Memory B cell (primary cell): Measurements from ENCODE around the gene KIAA0586.
"Not testable (repeated sequence)": the region's sequence is repeated elsewhere in the genome, so short reads cannot be mapped to it uniquely, and the experiment has no call there.

Experiments
- ATAC-seq: fragments of 150-1000 bp; cut with Tn5 transposase; 2 replicates; pipeline ENCODE4 v1.10.0; 2021; ENCODE audit warnings: low read depth, mild to moderate bottlenecking, moderate library complexity
- DNase-seq, 2 donors: peaks; one replicate each; pipeline ENCODE4 v3.0.0; 2022; ENCODE audit warnings: low spot score in 2 of 2
- H3K27ac Mint-ChIP-seq: one replicate; pipeline ENCODE4 v1.8.0; 2022; ENCODE audit warnings: mild to moderate bottlenecking, moderate library complexity, mixed read lengths
- H3K27me3 Mint-ChIP-seq: one replicate; pipeline ENCODE4 v1.8.0; 2022; ENCODE audit warnings: mixed read lengths
- H3K36me3 Mint-ChIP-seq: one replicate; pipeline ENCODE4 v1.8.0; 2022; ENCODE audit warnings: mild to moderate bottlenecking, mixed read lengths
- H3K4me1 Mint-ChIP-seq: one replicate; pipeline ENCODE4 v1.8.0; 2022; ENCODE audit warnings: mixed read lengths
- H3K4me3 Mint-ChIP-seq: one replicate; pipeline ENCODE4 v1.8.0; 2022; ENCODE audit warnings: mild to moderate bottlenecking, moderate library complexity, mixed read lengths
- H3K9me3 Mint-ChIP-seq: one replicate; pipeline ENCODE4 v1.8.0; 2022; ENCODE audit warnings: mixed read lengths

Gene KIAA0586

DNA sequence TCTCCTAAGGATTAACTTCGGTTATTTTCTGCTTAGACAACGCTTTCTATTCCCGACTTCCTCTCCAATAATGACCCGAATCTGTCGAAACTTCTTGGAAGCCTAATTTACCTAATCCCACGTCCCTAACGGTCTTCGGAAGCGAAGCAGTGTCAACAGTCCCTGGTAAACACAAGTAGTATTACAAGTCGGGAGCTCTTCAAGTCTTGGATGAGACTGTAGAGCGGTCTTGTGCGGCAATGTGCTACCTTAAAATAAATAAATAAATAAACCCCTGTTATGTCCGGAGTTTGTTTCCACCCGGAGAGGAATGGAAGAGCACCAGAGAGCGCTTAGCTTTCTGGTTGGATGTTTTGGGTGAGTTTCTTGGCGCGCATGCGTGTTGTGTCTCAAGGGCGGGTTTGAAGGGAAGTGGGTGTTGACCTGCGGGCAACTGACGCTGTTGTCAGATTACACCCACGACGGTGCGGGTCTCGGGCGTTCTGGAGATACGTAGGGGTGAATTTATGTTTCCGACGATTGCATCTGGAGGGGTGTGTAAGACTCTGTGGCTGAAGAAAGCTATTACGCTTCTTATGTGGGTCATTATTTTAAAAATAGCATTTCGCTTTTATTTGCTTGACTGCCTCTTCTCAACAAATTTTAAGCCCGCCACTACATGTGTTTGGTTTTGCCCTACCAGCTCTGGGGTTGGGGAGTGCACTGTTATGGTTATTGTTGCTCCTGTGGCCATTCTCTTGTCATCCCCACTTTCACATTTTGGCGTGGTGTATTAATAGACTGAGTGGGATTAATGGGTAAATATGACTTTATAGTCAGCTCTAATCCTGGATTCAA, at the start of gene KIAA0586, which contains the start of gene TIMM9:
TSS of gene KIAA0586 (plus strand) at position 439 of the 837 bp plus-strand sequence. CDS start 546 bp downstream, outside the sequence.
TSS of gene TIMM9 (minus strand) at position 251 of the 837 bp plus-strand sequence. CDS start 15,586 bp downstream, outside the sequence.
- peak; percentile 81 to 95 for DNase-seq
- Mint-ChIP-seq H3K27ac (peak within 1 kb of the TSS; percentile 92), H3K9me3 (no peaks in the 10 kb centered on the region), H3K27me3 (no peaks in the 10 kb centered on the region), H3K36me3 (peaks cover 4% of the 10 kb centered on the region), H3K4me1 (peaks cover 15% of the 10 kb centered on the region), H3K4me3 (peak within 1 kb of the TSS; percentile 83)
- ATAC-seq, result peak; percentile 92

DNA sequence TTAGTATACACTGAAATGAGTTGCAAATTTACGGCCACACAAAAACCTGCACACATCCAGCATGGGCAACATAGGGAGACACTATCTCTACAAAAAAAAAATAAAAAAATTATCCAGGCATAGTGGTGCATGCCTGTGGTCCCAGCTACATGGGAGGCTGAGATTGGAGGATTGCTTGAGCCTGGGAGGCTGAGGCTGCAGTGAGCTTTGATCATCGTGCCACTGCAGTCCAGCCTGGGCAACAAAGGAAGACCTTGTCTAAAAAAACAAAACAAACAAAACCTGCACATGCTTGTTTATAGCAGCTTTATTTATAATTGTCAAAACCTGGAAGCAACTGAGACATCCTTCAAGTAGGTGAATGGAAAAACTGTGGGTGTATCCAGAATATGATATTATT, 36.7 kb upstream of the KIAA0586 start:
- DNase-seq, result no peak
- Mint-ChIP-seq H3K4me3 (no peak overlapping the region), H3K9me3 (no peaks in the 10 kb centered on the region), H3K27me3 (no peaks in the 10 kb centered on the region), H3K27ac (no peak overlapping the region), H3K36me3 (no peaks in the 10 kb centered on the region), H3K4me1 (peaks cover 3% of the 10 kb centered on the region)
- no peak for ATAC-seq

DNA sequence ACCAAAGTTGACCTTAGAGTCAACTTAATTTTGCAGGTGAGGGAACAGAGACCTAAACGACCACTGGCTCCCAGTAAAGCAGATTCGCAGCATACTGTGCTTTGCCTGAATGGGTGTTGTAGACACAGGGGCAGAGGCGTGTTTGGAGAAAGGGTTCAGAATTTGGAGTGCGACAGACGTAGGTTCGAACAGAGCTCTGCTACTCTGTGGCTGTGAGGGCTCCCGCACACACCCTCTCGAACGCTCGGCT, 32.0 kb upstream of the KIAA0586 start:
- Mint-ChIP-seq H3K36me3 (no peaks in the 10 kb centered on the region), H3K4me3 (peak overlapping the region; percentile 77), H3K4me1 (peaks cover 11% of the 10 kb centered on the region), H3K9me3 (no peaks in the 10 kb centered on the region), H3K27me3 (no peaks in the 10 kb centered on the region), H3K27ac (peak overlapping the region; percentile 87)
- DNase-seq, result no peak
- no peak for ATAC-seq

DNA sequence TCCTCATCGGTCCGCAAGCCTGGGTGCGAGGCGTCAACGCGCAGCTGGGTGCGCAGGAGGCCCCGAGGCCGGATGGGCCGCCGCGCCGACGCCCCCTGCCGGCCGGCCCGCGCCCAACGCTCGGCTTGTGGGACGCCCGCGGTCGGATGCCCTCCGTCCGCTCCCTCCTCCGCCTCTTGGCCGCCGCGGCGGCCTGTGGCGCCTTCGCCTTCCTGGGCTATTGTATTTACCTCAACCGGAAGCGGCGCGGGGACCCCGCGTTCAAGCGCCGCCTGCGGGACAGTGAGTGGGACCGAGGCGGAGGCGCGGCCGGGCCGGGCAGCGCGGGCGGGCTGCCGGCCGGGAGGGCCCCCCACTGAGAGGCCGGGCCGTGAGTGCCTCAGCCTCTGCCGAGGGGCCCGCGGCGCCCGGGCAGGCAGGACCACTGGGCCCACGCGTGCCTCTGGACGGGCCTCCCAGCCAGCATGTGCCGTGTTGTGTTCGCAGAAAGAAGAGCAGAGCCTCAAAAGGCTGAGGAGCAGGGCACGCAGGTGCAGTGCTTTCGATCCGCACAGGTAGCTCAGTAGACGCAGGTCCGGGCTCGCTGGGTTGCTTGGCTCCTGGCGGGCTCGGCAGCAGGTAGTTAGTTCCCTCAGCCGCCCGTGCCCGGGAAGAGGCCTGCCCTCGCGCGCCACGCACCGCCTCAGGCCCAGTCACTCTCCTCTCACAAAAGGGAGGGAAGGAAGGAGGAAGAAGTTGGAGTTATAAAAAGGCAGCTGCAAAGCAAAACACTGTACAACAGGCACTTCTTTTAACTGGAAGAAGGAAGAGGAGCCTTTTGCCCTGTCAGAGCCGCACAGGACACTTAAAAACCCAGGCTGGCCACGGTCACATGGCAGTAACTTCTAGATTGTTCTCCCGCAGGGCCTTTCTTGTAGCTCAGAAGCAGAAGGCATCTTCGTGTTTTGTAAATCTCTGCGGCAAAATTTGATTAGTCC, 31.4 kb upstream of the KIAA0586 start, which contains the start of gene TOMM20L:
TSS of gene TOMM20L (plus strand) at position 119 of the 977 bp plus-strand sequence. CDS start at position 147, 28 bp downstream.
- ATAC-seq, result peak; percentile 90
- Mint-ChIP-seq H3K4me3 (peak within 1 kb of the TSS; percentile 88), H3K27ac (peak within 1 kb of the TSS; percentile 87), H3K9me3 (no peaks in the 10 kb centered on the region), H3K36me3 (no peaks in the 10 kb centered on the region), H3K27me3 (no peaks in the 10 kb centered on the region), H3K4me1 (peaks cover 11% of the 10 kb centered on the region)
- peak; percentile 78 to 83 for DNase-seq

DNA sequence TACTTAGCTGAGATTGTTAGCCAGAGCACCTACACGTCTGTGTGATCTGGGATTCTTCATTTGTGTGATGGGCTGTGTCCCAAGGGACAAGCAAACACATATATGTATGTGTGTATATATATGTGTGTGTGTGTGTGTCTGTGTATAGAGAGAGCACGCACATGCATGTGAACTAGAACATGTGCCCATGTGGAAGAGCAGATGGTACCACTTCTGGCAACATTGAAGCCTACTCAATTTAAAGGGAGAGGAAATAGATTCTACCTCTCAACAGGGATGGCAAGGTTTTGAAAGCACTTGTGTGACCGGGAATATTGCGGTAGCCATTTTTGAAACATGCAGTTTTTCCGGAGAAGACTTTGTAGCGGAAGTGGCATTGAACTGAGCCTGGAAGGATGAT, 30.4 kb upstream of the KIAA0586 start:
- no peaks in the 10 kb centered on the region for H3K9me3 Mint-ChIP-seq
- H3K27ac Mint-ChIP-seq, result peak overlapping the region; percentile 14

DNA sequence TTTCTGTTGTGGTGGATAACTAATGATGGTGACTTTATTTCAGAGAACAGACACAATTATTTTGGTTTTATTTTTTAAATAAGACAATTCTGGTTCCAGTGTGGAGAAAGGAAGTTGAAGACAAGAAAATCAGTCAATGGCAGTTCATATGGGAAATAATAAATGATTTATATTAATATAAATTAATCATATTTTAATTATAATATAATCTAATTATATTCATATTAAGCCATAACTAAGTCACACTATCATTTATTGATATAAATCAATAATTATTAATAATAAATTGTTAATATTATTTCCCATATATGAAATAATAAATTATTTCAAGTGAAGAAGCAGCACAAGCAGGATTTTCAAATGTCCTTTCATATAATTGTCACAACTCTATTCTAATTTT, 29.0 kb upstream of the KIAA0586 start:
- Mint-ChIP-seq H3K27me3 (no peaks in the 10 kb centered on the region), H3K4me3 (no peak overlapping the region), H3K4me1 (peaks cover 11% of the 10 kb centered on the region), H3K9me3 (no peaks in the 10 kb centered on the region), H3K36me3 (no peaks in the 10 kb centered on the region), H3K27ac (no peak overlapping the region)
- ATAC-seq, result no peak
- no peak for DNase-seq

More for the DNA sequence above, 30.4 kb upstream of the KIAA0586 start:
- peak overlapping the region; percentile 59 for H3K4me3 Mint-ChIP-seq
- no peak for DNase-seq
- no peaks in the 10 kb centered on the region for H3K27me3 Mint-ChIP-seq
- H3K36me3 Mint-ChIP-seq, result no peaks in the 10 kb centered on the region
- H3K4me1 Mint-ChIP-seq, result peaks cover 11% of the 10 kb centered on the region
- ATAC-seq, result no peak

DNA sequence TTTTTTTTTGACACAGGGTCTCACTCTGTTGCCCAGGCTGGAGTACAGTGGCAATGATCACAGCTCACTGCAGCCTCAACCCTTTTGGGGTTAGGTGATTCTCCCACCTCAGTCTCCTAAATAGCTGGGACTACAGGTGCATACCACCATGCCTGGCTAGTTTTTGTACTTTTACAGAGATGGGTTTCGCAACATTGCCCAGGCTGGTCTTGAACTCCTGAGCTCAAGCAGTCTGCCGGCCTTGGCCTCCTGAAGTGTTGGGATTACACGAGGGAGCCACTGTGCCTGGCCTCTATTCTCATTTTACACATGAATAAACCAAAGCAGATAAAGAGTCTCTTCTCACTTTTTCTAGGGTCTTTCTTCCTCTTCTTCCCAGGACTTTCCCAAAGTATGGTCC, 28.6 kb upstream of the KIAA0586 start:
- Mint-ChIP-seq H3K4me1 (peaks cover 11% of the 10 kb centered on the region), H3K4me3 (no peak overlapping the region), H3K9me3 (no peaks in the 10 kb centered on the region), H3K27me3 (no peaks in the 10 kb centered on the region), H3K36me3 (no peaks in the 10 kb centered on the region), H3K27ac (no peak overlapping the region)
- DNase-seq (no peak), ATAC-seq (no peak)

DNA sequence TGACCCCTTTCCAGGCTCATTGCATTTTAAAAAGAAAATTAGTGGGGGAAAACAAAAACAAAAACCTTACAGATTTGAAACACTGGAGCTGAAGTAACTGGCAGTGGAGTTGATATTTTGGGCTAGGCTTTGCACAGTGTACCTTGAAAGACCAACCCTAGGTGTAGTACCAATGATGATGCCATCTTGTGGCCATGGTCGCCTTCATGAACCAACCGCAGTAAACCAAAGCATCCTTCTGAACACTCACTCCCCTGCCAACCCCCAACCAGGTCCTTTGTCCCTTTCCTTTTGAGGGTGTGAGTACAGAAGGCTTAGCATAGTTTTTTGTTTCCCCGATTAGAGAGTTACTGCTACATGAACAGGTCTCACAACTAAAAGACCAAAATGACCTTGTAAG, 25.9 kb upstream of the KIAA0586 start:
- ATAC-seq (peak; percentile 43), DNase-seq (no peak)
- H3K27ac Mint-ChIP-seq, result no peak overlapping the region
- H3K36me3 Mint-ChIP-seq, result no peaks in the 10 kb centered on the region
- peaks cover 5% of the 10 kb centered on the region for H3K4me1 Mint-ChIP-seq
- no peak overlapping the region for H3K4me3 Mint-ChIP-seq
- no peaks in the 10 kb centered on the region for H3K9me3 Mint-ChIP-seq
- H3K27me3 Mint-ChIP-seq, result no peaks in the 10 kb centered on the region

DNA sequence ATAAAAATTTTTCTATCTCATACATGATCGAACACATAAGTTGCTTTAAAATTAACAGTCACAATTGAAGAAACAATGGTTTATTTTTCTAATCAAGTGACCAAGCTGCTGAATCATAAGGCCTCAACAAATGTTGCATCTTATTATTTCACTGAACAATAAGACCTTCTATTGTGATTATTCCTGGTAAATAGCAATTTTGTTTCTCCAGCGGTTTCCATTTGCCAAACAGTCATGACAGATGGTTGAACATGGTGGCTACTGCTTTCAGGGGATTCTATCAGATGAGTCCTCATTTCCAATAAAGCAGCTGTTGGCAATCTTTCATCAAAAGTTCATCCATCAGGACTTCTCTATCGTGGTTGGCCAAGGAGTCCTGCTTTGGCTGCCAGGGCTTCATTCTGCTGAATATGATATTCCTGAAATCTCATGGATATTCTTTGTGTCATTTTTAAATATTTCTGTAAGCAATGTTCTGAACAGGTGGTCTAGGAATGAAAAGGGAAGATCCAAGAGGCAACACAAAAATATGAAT, 18.8 kb upstream of the KIAA0586 start:
- Mint-ChIP-seq H3K4me1 (no peaks in the 10 kb centered on the region), H3K9me3 (no peaks in the 10 kb centered on the region), H3K27ac (no peak overlapping the region), H3K4me3 (no peak overlapping the region), H3K27me3 (no peaks in the 10 kb centered on the region), H3K36me3 (peaks cover 14% of the 10 kb centered on the region)
- DNase-seq (no peak), ATAC-seq (no peak)

DNA sequence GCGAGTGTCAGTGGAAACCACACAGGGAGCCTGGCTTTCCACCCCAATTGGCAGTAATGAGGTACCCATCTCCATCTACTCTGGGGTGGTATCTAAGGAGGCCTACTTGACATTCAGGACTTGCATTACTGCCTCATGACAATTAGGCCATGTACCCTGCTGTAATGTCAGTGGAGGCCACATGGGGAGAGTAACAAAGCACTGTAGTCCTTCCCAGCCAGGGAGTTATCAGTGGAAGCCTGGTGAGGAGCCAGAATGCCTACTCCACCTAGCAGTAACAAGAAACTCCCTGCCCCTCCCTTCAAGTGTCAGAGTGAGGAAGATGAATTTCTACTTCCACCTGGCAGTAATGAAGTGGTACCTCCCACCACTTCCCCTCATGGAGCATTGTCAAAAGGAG, 12.7 kb upstream of the KIAA0586 start:
- H3K27ac Mint-ChIP-seq, result no peak overlapping the region
- no peak for DNase-seq
- H3K4me1 Mint-ChIP-seq, result peaks cover 10% of the 10 kb centered on the region
- ATAC-seq, result no peak
- peaks cover 32% of the 10 kb centered on the region for H3K36me3 Mint-ChIP-seq
- no peak overlapping the region for H3K4me3 Mint-ChIP-seq
- no peaks in the 10 kb centered on the region for H3K9me3 Mint-ChIP-seq
- H3K27me3 Mint-ChIP-seq, result no peaks in the 10 kb centered on the region

DNA sequence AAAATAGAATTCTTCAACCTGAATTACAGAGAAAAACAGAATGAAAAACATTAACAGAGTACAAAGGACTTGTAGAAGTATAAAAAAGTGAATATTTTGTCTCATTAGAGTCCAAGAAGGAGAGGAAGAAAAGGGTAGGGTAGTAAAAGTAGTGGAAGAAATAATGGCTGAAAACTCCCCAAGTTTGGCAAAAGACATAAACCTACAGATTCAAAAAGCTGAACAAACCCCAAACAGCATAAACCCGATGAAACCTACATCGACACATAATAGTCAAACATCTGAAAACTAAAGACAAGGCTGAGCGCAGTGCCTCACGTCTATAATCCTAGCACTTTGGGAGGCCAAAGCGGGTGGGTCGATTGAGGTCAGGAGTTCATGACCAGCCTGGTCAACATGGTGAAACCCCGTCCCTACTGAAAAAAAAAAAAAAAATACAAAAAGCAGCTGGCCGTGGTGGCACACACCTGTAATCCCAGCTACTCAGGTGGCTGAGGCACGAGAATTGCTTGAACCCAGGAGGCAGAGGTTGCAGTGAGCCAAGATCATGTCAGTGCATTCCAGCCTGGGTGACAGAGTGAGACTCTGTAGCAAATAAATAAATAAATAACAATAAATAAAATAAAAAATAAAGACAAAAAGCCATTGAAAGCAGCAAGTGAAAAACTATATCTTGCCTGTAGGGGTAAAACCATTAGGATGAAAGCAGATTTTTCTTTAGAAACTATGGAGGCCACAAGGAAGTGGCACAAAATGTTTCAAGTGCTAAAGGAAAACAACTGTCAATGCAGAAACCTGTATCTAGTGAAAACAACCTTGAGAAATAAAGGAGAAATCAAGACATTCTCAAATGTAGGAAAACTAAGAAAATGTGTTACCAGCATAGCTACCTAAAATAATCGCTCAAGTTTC, 11.6 kb upstream of the KIAA0586 start:
- no peak for DNase-seq
- Mint-ChIP-seq H3K27ac (no peak overlapping the region), H3K4me3 (no peak overlapping the region), H3K36me3 (peaks cover 32% of the 10 kb centered on the region), H3K9me3 (no peaks in the 10 kb centered on the region), H3K4me1 (peaks cover 12% of the 10 kb centered on the region), H3K27me3 (no peaks in the 10 kb centered on the region)
- ATAC-seq, result no peak

DNA sequence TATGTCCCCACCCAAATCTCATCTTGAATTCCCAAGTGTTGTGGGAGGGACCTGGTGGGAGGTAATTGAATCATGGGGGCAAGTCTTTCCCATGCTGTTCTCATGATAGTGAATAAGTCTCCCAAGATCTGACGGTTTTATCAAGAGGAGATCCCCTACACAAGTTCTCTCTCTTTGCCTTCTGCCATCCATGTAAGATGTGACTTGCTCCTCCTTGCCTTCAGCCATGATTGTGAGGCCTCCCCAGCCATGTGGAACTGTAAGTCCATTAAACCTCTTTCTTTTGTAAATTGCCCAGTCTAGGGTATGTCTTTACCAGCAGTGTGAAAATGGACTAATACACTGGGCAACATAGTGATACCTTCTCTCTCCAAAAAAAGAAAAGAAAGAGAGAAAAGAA, 10.6 kb upstream of the KIAA0586 start:
- Mint-ChIP-seq H3K36me3 (peaks cover 32% of the 10 kb centered on the region), H3K4me1 (peaks cover 12% of the 10 kb centered on the region)
- H3K27ac Mint-ChIP-seq, DNase-seq, H3K27me3 Mint-ChIP-seq, H3K4me3 Mint-ChIP-seq, ATAC-seq, H3K9me3 Mint-ChIP-seq: not testable (repeated sequence)

DNA sequence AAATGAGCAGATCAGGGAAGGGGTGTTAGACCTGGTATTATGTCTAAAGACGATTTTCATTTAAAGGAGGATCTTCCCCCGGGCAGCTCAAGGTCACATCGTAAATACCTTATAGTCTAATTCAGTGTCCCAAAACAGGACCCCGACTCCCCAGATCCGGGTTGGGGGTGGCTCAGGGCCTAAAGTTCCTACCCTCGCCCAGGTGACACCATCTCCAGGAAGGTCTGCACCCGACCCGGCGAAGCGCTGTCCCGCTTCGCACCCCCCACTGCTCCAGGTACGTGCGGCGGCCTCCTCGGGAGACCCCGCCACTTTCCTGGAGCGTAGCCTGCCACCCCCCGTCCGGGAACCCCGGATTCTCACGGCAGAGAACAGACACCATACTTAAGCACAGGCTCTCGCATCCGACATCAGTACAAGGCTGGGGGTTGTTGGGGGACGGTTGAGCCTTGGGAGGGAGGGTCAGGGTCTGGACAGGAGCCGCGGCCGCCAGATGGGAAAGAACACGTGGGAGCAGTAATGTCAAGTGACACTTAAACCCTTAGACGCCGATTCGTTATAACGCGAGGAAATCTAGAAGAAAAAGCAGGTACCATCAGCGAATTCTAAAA, 744 bp upstream of the KIAA0586 start:
- peak overlapping the region; percentile 83 for H3K4me3 Mint-ChIP-seq
- peak overlapping the region; percentile 92 for H3K27ac Mint-ChIP-seq
- peak in 1 of 2 donors; percentile 62 for DNase-seq
- ATAC-seq, result peak; percentile 15
- H3K4me1 Mint-ChIP-seq, result peaks cover 15% of the 10 kb centered on the region
- H3K36me3 Mint-ChIP-seq, result peaks cover 3% of the 10 kb centered on the region
- no peaks in the 10 kb centered on the region for H3K9me3 Mint-ChIP-seq
- H3K27me3 Mint-ChIP-seq, result no peaks in the 10 kb centered on the region
